Kidney (tissue), 14 donors: ENCODE measurements around the gene CMSS1. TPM values are rescaled to one million over a fixed set of nuclear protein-coding genes. Genes with fewer than 3 reads are reported as not detected.
"Not testable (repeated sequence)": the region's sequence is repeated elsewhere in the genome, so short reads cannot be mapped to it uniquely, and the experiment has no call there.

Experiments
- DNase-seq, 5 donors: peaks; one replicate each; pipeline ENCODE4 v3.0.0-alpha.2; 2013 to 2020
- FAIRE-seq: peaks from 2 replicates; lab custom pipeline; 2012; peaks lifted over from hg19 to GRCh38; lab: Jason Lieb, UNC
- H3K27ac ChIP-seq, 2 donors: one replicate each; pipeline ENCODE4 v1.7.0; 2013; ENCODE audit warnings: low read depth in 2 of 2, low read length in 2 of 2, inconsistent platforms in 1 of 2
- H3K27me3 ChIP-seq: one replicate; pipeline ENCODE4 v1.7.1; 2013; ENCODE audit warnings: low read length, inconsistent platforms; ENCODE audit not compliant: control insufficient read depth, insufficient read depth
- H3K36me3 ChIP-seq, 3 donors: one replicate each; pipeline versions ENCODE4 v1.7.0 to v1.7.1; 2013; ENCODE audit warnings: low read length in 3 of 3, control low read depth in 1 of 3, inconsistent platforms in 1 of 3; ENCODE audit not compliant: insufficient read depth in 3 of 3, control insufficient read depth in 2 of 3
- H3K4me1 ChIP-seq, 3 donors: one replicate each; pipeline versions ENCODE4 v1.7.0 to v1.7.1; 2013; ENCODE audit warnings: low read length in 3 of 3, inconsistent platforms in 1 of 3, low read depth in 1 of 3; ENCODE audit not compliant: control insufficient read depth in 2 of 3, insufficient read depth in 2 of 3
- H3K4me3 ChIP-seq, 3 donors: one replicate each; pipeline versions ENCODE4 v1.7.0 to v1.8.1; 2013; ENCODE audit warnings: low read length in 3 of 3, control low read depth in 1 of 3, inconsistent platforms in 1 of 3
- H3K9ac ChIP-seq, 3 donors: one replicate each; pipeline versions ENCODE4 v1.7.0 to v1.7.1; 2013; ENCODE audit warnings: low read length in 3 of 3, control low read depth in 1 of 3, inconsistent platforms in 1 of 3
- H3K9me3 ChIP-seq, 3 donors: one replicate each; pipeline versions ENCODE4 v1.7.0 to v1.7.1; 2013; ENCODE audit warnings: low read length in 3 of 3, control low read depth in 1 of 3, inconsistent platforms in 1 of 3; ENCODE audit not compliant: control insufficient read depth in 2 of 3, insufficient read depth in 1 of 3
- intact Hi-C: fragments of 100-400 bp; cut with DNase I; formaldehyde crosslinking; loops from one replicate; pipeline ENCODE4 v1.11.1; 2022
- polyA plus RNA-seq: library from polyadenylated mRNA; stranded (reverse); fragments of 350-450 nt; fragmentation: Illumina TruSeq; extraction: RNeasy Lipid Tissue Mini Kit (QIAGEN cat#74804); gene quantifications from one replicate; pipeline ENCODE4 v1.2.3, GENCODE V29; 2014; ENCODE audit warnings: low read depth, low replicate concordance; ENCODE audit not compliant: insufficient read depth
- total RNA-seq: library from RNA; stranded (reverse); fragmentation: NEBNext Ultra II Directional; extraction: Animal tissue kit (Norgen Biotek cat#: 25700); gene quantifications from one replicate; pipeline ENCODE4 v1.2.1, GENCODE V29; 2021
- TF ChIP-seq, protein P1 (sequence below): IDR thresholded peaks from 3 replicates; pipeline ENCODE4 v1.5.1; 2012; ENCODE audit warnings: mild to moderate bottlenecking, moderate library complexity, borderline replicate concordance; ENCODE audit not compliant: insufficient read depth; ENCODE audit errors: extremely low read depth
- donor health status: control.
- donor health status: control.
- donor health status: control.
- donor health status: control.
- donor health status: control.
- donor health status: DM: yes; HTN: yes; CAD: no.
- donor health status: Normal renal cell carcinoma (clear cell type).

The CMSS1 gene
- total and polyA plus RNA-seq, 2 donors from 2014 or later, result 26.4 to 27.0 TPM

DNA sequence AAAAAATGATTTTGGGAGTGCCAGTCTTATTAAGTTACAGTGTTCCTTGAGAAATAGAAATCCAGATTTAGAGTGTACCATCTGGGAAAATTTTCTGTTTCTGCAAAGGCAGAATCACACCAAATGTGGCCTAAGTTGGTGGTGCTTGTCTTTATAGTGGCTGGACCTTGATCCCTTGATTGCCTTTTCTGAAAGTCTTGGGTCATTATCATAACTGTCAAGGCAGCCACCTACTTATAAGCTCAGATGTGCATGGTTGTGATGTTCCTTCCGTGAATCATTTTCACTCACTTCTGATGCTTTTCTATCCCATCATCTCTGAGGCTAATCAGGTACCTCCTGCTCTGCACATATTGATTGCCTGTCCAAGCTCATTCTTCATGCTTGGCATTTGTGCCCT lies 20.1 kb downstream of the CMSS1 start:
- peaks cover 0 to 3% (median 0%) of the 10 kb centered on the region in 3 donors for H3K4me1 ChIP-seq
- TF ChIP-seq, protein P1, sequence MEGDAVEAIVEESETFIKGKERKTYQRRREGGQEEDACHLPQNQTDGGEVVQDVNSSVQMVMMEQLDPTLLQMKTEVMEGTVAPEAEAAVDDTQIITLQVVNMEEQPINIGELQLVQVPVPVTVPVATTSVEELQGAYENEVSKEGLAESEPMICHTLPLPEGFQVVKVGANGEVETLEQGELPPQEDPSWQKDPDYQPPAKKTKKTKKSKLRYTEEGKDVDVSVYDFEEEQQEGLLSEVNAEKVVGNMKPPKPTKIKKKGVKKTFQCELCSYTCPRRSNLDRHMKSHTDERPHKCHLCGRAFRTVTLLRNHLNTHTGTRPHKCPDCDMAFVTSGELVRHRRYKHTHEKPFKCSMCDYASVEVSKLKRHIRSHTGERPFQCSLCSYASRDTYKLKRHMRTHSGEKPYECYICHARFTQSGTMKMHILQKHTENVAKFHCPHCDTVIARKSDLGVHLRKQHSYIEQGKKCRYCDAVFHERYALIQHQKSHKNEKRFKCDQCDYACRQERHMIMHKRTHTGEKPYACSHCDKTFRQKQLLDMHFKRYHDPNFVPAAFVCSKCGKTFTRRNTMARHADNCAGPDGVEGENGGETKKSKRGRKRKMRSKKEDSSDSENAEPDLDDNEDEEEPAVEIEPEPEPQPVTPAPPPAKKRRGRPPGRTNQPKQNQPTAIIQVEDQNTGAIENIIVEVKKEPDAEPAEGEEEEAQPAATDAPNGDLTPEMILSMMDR, result no peak
- no peak for DNase-seq
- no peaks in the 10 kb centered on the region for H3K27me3 ChIP-seq
- H3K9ac ChIP-seq, result no peak overlapping the region
- H3K36me3 ChIP-seq, result no peaks in the 10 kb centered on the region
- no peak for FAIRE-seq
- no peak overlapping the region for H3K27ac ChIP-seq
- no peaks in the 10 kb centered on the region for H3K9me3 ChIP-seq
- H3K4me3 ChIP-seq, result no peak overlapping the region
- intact Hi-C loops, result loop anchor here (5.0 kb wide), 1 partner anchor 420 kb away; no protein-coding TSS in a partner anchor

- intact Hi-C loops, result loop anchor here (5.0 kb wide), 1 partner anchor 419 kb away; no protein-coding TSS in a partner anchor
- Histone ChIP-seq H3K4me1 (peaks cover 0 to 3% (median 2%) of the 10 kb centered on the region in 3 donors), H3K36me3 (no peaks in the 10 kb centered on the region), H3K9ac (no peak overlapping the region), H3K9me3 (no peaks in the 10 kb centered on the region), H3K4me3 (no peak overlapping the region), H3K27me3 (no peaks in the 10 kb centered on the region), H3K27ac (no peak overlapping the region)
- TF ChIP-seq, protein P1, result no peak
- DNase-seq, result no peak
- FAIRE-seq, result no peak
Measured at GRCh38 chr3:99838755-99839154, 21.1 kb downstream of the CMSS1 start.

DNA sequence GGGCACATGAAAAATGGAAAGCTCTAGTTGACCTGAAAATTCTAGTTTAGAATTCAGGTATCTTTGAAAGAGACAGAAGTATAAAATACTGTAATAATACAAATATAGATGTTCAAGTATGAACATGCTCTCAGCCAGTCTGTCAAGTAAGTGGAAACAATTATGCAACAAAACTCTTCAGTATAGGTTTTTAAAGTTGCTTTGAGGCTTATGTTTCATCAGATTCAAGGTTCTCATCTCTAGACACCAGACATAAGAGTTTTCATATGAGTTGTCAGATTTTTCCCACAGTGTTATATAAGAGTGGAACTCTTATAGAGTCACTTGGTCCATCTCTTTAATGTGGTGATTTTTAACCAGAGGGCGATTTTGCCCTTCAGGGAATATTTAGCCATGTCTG lies 22.0 kb downstream of the CMSS1 start:
- no peak for DNase-seq
- peaks cover 0 to 3% (median 2%) of the 10 kb centered on the region in 3 donors for H3K4me1 ChIP-seq
- no peak overlapping the region for H3K4me3 ChIP-seq
- H3K9me3 ChIP-seq, result no peaks in the 10 kb centered on the region
- no peak overlapping the region for H3K9ac ChIP-seq
- TF ChIP-seq, protein P1, result no peak
- no peak overlapping the region for H3K27ac ChIP-seq
- intact Hi-C loops, result loop anchor here (5.0 kb wide), 1 partner anchor 418 kb away; no protein-coding TSS in a partner anchor
- no peak for FAIRE-seq
- no peaks in the 10 kb centered on the region for H3K36me3 ChIP-seq
- H3K27me3 ChIP-seq, result no peaks in the 10 kb centered on the region

DNA sequence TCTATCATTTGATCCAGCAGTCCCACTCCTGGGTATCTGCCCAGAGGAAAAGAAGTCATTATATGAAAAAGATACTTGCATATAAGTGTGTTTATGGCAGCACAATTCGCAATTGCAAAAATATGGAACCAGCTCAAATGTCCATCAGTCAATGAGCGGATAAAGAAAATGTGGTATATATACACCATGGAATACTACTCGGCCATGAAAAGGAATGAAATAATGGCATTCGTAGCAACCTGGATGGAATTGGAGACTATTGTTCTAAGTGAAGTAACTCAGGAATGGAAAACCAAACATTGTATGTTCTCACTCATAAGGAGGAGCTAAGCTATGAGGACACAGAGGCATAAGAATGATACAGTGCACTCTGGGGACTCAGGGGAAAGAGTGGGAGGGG lies 24.3 kb downstream of the CMSS1 start:
- H3K27me3 ChIP-seq, H3K36me3 ChIP-seq, H3K9me3 ChIP-seq, H3K4me3 ChIP-seq, FAIRE-seq, DNase-seq, intact Hi-C loops, H3K27ac ChIP-seq, H3K9ac ChIP-seq, H3K4me1 ChIP-seq: not testable (repeated sequence)
